SW 1271 (cell line): Measurements from ENCODE around the gene RAB27B.

Experiments
- DNase-seq, 2 experiments: peaks; one replicate each; lab custom pipeline; 2025; lab: John Stamatoyannopoulos, UW

The RAB27B gene

DNA sequence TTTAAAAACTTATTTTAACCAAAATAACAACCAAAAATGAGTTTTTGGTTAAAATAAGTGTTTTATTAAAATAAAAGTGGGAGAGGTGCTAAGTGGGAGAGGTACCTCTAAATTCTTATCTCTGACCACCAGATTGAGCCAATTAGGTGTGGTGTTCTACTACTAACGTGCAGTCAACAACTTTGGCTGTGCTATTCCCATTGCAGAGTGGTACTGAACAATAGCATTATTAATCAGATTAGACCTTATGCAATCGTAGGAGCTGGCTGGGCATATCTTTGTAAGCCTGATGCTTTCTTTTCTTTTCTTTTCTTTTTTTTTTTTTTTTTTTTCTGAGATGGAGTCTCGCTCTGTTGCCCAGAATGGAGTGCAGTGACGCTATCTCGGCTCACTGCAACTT is 38.9 kb downstream of the RAB27B start:
- DNase-seq = no peak

DNA sequence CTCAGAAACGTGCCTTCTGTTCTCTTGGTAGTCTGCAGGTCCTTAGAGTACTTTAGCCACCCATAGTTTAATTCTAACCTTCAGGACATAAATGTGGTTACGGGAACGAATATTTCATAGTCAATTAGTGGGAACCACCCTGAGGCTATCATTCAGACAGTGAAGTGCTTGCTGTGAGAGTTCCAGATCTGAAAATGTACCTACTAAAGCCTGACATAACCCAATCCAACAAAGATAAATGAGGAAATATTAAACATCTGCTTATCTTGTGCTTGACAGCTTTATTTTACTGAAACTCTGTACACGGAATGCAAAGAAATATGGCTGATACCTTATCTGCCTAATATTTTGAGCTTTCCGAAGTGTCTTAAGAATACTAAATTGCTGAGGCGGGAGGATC is 43.0 kb downstream of the RAB27B start:
- DNase-seq = no peak

DNA sequence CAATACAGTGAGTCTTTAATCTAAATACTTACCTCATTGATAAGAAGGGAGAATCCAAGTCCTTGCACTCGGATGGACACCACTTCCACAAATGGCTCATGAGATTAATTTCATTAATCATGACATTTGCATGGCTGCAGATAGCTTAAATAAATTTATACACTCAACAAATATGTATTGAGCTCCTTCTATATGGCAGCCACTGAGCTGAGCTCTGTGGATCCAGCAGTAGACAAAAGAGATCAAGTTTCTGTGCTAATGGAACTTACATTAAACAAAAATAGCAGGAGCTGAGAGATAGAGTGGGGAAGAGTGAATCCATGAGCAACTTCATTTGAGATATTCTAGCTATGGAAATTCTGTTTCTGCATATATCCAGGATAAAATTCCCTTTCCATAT is 44.4 kb downstream of the RAB27B start:
- no peak for DNase-seq

DNA sequence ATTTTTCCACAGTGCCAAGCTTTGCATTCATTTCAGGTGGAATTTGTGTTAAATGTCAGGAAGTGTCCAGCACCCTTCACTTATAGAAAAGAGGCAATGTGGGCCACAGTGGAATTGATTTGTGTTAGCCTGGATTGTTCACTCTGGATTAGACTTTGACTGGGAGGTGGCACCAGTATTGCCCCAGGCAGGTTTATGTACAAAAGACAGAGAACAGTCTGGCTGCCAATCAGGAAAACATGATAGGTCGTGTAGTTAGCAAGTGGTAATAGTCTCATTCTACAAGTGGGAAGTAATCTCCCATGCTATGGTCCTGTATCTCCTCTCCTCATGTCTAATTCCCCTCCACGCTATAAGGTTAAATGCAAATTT is 45.6 kb downstream of the RAB27B start:
- DNase-seq = no peak

DNA sequence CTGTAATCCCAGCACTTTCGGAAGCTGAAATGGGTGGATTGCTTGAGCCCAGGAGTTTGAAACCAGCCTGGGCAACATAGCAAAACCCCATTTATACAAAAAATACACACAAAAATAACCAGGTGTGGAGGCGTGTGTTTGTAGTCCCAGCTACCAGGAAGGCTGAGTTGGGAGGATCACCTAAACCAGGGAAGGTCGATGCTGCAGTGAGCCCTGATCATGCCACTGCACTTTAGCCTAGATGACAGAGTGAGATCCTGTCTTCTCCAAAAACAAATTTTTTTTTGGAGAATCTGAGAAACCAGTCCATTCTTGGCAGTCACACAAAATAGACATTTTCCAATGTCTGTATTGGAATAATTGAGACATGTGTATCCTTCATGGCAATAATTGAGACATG is 46.8 kb downstream of the RAB27B start:
- DNase-seq = no peak

DNA sequence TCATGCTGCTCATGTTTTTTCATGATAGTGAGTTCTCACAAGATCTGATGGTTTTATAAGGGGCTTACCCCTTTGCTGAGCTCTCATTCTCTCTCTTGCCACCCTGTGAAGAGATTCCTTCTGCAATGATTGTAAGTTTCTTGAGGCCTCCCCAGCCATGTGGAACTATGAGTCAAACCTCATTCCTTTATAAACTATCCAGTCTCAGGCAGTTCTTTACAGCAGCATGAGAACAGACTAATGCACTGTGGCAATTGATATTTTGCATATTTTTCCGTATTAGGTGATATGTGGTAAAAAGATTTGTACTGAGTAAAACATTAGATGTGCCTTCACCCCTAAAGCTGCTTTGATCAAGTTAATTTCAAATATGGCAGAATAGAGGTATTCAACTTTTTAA is 48.8 kb downstream of the RAB27B start:
- DNase-seq = no peak

DNA sequence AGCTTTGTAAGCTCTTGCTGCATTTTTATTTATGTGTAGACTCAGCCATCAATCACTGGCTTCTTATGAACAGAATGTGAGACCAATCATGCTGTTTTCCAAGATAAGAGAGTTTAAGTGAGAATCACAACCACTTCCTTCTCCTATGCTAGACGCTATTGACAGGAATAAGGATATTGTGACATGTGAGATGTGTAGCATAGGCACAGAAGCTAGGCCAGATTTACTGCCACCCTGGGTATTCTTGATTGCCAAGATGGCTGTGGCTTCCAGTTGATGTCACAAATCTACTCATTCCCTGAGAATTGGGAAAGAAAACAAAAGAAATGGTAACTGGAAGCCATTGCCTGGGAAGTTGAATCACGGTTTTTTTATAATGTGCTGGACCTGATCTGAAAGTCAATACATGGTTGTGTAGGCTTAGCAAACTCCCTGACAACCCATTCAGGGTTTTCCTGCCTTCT is 49.9 kb downstream of the RAB27B start:
- no peak for DNase-seq

DNA sequence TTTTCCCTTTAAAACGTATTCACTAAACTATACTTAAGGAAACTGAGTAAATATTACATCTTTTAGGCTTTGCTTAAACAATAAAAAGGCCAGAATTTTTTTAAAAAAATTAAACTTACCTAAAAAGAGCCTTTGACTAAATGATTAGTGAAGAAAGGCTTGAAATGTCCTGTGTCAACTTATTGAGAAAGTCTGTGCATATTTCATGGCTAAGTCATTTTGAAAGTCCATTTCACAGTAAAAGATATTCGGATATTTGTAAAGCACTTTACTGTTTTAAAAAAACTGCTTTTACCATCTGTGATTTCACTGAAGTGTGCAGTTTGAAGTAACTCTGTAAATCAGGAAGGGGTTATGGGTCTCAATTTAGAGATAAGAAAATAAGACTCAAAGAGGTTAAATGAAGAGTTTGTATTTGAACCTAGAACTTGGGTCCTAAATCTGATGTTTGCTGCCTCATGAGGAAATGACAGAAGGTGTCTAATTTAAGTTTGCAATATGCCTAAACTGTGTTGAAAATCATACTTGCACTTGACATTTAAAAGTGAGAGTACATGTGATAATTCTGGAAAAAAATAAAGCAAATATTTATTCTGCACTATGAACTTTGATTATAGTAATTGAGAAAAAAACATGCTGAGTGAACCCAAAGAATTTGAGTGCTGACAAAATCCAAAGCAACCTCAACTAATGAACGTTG is 50.5 kb downstream of the RAB27B start:
- no peak for DNase-seq

DNA sequence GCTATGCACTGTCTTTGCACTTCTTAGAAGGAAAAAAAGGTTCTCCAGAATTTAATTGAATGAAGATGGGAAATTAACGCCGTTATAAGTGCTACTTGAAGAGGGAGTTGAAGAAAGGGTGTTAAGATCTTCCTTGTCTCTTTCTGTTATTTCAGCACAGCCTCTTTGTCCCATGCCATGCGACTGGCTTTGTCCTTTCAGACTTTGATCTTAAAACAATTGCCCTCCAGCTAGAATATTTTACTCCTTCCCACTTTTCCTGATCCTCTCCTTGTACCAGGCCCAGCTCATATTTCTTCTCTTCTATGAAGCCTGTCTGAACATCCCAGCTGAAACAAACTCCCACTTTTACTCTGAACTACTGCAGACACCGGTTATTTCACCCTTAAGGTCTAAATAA is 51.4 kb downstream of the RAB27B start:
- no peak for DNase-seq

DNA sequence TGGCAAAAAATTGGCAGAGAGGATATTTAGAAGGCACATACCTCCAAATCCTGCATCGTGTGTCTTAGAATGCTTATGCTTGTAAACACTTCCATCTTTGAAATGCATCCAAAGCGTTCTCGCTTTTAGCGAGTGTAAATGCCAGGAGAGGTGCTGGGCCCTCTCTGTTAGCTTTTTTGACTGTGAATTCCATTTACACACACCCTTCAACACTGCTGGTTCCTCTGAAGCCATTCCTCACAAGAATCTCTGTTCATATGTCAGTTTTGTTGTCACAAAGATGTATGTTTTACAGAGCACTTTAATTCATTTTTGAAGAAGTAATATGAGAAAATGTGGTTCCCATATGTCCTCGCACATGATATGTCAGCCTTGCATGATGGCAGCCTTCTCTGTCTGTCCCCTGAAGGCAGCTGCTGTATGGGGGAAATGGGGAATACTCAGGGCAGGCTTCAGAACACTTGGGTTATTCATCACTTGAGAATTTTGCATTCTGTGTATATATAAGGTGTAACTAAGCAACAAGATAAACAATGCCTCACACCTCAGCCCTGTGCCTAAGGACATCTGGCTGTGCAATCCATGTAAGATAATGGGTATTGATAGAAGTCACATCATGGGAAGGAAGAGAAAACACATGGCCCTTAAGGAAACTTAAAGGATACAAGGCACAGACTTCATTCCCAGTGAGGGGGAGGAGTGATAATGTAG is 52.3 kb downstream of the RAB27B start:
- peak in 1 of 2 experiments; percentile 41 for DNase-seq

DNA sequence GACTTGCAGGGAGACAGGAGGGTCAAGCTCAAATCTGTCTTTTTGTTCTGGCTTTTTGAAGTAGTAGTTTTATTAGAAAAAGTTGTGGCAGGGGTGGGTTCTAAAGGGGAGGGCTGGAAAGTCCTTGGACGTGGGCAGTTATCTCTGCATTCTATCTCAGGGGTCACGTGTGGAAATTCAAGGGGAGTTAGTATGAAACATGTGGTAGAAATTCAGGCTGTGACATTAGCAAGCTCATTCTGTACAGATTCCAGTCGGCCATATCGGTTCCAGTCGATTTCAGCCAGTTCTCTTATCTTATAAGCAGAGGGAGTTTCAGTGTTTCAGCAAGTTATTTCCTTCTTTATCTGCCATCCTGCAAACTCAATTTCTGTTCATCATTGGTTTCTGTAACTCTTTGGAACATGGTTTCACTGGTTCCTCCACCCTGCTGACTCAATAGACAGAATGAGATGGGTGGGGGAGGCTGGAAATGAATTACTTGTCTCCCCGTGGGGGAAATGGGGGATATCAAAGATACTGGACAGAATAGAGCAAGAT is 53.0 kb downstream of the RAB27B start:
- no peak for DNase-seq

DNA sequence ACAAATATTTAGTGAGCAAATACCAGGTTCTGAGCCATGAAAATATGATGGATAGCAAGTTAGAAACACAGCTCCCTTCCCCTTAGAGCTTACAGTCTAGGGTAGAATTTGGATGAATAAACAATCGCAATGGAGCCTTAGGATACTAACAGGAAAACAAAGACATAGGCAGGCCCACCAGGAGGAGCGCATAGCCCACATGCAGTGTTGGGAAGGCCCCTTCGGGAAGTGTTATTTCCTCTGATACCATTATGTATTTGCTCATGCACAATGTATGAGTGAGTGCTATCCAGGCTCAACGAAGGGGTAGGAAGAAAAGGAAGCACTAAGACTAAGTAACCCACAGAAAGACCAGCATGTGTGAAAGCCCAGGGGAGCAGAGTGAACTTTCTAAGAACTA is 54.0 kb downstream of the RAB27B start:
- DNase-seq = no peak

DNA sequence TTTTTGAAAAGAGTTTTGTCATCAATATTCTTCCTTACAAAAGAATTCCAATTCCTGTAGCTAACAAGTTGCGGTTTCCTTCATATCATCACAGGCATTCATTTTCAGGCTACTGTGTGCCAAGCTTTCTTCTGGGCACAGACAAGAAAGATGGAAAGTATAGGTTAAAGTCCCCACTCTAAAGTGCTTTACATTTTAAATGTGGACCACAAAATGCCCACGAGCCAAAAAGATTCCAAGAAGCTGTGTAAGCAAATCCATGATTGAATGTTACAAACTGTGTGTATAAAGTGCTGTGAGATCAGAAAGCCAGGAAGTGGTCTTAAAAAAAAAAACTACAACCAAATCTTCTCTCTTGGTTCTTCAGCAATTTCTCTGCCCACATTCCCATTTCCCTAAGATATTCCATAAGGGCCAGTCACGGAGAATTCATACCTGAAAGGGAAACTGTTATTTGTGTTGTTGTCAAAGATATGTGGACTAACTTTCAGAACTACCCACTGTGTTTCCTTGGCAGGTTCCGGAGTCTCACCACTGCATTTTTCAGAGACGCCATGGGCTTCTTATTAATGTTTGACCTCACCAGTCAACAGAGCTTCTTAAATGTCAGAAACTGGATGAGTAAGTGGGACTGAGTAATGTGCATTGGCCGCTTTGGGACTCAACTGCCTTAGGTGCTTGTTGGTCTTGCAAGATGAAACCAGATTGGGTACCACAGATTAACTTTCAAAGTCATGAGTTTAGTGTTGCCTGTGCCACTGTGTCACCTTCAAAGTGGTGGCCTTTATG is 55.7 kb downstream of the RAB27B start:
- DNase-seq = no peak

DNA sequence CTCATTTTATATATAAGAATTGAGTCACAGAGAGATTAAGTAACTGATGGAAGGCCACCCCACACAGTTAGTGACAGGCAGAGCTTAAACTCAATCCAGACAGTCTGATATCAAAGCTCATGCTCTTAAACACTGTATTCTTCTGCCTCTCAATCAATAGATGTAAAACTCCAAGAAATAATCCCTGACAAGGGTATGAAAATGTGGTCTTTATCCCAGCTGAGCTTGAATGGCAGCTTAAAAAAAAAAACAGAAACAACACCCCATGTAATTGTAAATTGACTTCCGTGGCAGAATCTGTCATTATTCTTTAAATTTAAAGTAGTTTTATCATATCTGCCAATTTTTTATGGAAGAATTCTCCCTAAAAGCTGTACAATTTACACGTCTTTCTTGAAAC is 60.1 kb downstream of the RAB27B start:
- DNase-seq = no peak

DNA sequence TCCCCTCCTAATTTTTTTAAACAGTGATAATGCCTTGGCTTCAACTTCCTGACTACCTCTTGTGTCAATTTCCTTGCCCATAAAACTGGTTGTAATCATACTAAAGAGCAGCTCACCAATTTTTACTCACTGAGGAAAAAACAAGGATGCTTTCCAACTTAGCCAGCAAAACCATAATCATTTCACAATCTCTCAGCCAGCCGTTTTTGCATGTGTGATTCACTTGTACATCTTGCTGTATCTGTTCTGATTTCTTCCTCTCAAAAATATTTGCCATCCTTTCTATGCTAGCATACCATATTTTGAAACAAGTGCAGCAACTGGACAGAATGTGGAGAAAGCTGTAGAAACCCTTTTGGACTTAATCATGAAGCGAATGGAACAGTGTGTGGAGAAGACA is 60.7 kb downstream of the RAB27B start:
- no peak for DNase-seq

DNA sequence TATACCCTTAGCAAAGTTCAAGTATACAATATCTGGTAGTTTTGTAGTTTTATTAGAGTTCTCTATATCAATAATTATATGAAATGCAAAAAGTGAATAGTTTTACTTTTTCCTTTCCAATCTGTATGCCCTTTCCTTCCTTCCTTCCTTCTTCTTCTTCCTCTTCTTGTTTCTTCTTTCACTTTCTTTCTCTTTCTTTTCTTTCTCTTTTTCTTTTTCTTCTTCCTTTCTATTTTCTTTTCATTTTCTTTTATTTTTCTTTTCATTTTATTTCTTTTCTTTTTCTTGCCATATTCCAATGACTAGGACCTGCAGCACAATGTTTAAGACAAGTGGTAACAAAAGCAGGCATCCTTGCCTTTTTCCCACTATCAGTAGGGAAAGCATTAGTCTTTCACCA is 71.2 kb downstream of the RAB27B start:
- no peak for DNase-seq

DNA sequence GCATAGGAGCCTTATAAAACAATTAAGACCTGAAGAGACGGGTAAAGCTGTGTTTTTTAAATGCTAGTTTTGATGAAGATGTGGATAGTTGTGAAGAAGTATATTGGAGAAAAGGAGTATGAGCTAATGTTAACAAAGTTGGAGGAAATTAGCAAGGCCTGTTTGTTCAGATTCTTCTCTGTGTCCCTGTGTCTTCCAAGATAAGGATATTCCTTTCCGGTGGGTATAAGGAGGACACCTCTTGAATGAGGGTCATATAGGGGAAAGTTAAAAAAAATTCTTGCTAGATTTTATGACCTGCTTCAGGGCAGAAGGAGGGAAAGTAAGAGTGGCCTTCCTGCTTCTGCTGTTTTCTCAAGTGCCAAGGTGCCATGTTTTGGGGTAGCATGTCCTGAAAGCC is 72.0 kb downstream of the RAB27B start:
- no peak for DNase-seq

DNA sequence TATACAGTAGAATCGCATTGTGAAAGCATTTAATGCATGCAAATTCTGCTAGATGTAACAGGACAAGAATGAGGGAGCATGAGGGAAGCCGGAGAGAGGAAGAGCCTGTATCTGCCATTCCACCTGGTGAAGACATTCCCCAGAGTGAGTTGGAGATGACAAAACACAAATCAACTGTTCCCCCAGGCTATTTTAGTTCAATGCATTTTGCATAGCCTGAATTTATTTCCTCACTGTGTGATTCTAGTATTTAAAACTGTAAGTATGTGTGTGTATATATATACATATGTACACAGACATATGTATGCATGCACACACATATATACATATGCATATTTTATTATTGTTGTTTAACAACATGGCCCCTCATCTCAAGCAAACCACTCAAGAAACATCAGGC is 76.3 kb downstream of the RAB27B start:
- no peak for DNase-seq

DNA sequence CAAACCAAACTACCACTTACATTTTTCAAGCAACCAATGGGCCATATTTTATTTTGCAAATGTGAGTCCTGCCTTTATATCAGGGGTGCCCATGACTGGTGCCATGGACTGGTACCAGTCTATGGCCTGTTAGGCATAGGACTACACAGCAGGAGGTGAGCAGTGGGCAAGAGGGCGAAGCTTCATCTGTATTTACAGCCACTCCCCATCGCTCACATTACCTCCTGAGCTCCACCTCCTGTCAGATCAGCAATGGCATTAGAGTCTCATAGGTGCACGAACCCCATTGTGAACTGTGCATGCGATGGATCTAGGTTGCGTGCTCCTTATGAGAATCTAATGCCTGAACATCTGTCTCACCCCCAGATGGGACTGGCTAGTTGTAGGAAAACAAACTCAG is 77.4 kb downstream of the RAB27B start:
- no peak for DNase-seq

DNA sequence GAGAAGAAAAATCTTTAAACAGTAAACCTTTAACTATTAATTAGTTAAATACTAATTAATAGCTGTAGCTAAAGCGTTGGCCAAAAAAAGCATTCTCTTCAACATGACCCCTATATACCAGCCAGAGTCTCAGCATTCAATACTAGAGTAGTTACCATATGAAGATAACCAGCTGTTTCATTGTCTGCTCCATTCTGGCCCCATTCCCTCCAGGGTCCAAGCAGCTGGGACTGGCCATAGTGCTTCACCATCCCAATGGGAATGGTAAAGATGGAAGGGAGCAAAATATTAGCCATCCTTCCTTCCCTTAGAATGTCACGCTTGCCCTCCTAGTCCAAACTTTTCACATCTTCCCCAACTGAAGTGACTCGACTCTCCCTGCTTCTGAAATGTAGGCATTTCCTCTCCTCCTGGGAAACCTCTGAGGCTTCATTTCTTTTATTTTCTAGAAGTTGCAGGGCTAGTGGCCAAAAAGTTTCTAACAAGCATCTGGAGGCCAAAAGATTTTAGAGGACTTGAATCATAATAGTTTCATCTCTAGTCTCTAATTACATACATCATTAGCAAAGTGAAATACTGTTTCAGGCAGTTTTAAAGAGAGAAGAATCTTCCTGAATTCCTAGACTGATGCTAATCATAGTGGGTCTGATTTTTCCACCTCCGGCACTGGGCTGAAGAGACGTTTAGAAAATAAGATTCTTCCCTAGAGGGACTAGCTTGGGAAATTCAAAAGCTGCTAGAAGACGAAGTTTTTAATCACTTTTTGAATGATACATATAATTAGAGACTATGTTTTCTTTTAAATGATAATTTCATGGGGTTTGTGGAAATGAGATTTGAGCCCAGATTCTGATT is 78.3 kb downstream of the RAB27B start:
- DNase-seq = no peak

DNA sequence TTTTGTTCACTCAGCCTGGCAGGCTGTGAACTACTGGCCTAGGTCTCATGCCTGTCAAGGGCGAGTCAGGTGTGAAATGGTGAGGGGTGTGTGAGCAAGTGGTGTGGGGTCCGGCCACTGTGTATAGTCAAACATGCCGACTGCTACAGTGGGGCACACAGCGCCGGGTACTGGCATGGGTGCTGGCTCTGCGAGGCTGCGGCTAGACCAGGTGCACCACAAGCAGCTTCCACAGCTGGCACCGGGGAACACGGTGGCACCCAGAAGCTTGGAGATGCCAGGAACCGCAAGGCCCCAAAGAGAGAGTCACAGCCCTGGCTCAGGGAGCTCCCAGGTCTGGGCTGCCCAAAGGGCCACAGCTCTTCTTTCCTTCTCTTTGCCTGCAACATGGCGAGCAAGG is 81.3 kb downstream of the RAB27B start:
- DNase-seq = no peak
